ENCODE measurements around the gene TNFRSF14.

Gene TNFRSF14

DNA sequence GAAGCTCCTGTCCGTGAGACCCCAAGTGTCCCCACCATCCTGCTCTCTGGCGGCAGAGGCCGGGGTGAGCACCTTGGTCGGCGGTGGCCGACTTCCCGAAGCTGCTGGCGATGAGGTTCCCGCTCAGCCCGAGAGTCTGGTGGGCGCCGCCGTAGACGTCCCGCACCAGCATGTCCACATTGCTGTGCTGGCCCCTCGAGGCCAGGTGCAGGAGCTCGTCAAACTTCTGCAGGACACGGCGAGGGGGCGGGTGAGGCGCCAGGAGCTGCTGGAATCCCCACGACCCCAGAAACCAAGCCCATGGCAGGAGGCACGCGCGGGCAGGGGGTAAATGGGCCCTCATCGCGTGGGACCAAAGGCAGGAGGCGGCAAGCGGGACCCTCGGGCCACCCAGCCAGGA lies 36.4 kb upstream of the TNFRSF14 start:
- no peaks in the 10 kb centered on the region for H3K27me3 ChIP-seq
- peaks cover 0 to 12% (median 9%) of the 10 kb centered on the region in 4 donors for H3K4me1 ChIP-seq
- H3K36me3 ChIP-seq: peaks cover 62 to 75% (median 63%) of the 10 kb centered on the region in 3 donors
- no peak overlapping the region for H3K27ac ChIP-seq
- DNase-seq: no peak
- intact Hi-C loops (cut with DNase I; ENCODE audit: low total_unique reads): loop anchor here (5.0 kb wide), 1 partner anchor 38 kb away; the partner anchor contains the start of gene TNFRSF14
- TF ChIP-seq CTCF (IDR thresholded peaks at IDR 0.05): no peak
- H3K9me3 ChIP-seq: no peaks in the 10 kb centered on the region
- H3K4me3 ChIP-seq: no peak overlapping the region

DNA sequence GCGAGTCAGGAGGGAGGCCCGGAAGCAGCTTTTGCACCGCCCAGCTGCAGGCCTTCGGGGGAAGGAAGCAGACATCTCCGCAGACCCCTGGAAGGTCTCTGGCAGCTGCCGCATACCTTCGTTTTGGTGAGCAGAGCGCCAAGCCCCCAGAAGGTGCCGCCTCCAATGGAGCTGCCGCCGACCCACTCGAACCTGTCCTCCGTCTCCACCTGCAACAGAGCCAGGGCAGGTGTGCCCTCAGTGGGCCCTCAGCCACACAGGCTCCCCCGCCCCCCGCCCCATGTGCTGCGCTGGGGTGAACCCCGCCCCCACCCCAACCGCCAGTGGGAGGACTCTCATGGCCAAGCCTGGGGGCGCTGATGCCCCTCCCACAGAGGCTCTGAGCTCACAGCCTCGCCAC lies 36.0 kb upstream of the TNFRSF14 start:
- Histone ChIP-seq H3K4me1 (peaks cover 0 to 17% (median 14%) of the 10 kb centered on the region in 4 donors), H3K4me3 (no peak overlapping the region), H3K9me3 (no peaks in the 10 kb centered on the region), H3K27ac (no peak overlapping the region), H3K36me3 (peaks cover 57 to 71% (median 58%) of the 10 kb centered on the region in 3 donors), H3K27me3 (no peaks in the 10 kb centered on the region)
- no peak for DNase-seq
- TF ChIP-seq CTCF (IDR thresholded peaks at IDR 0.05): no peak
- intact Hi-C loops (cut with DNase I; ENCODE audit: low total_unique reads): loop anchor here (5.0 kb wide), 1 partner anchor 37 kb away; the partner anchor contains the start of gene TNFRSF14

- intact Hi-C loops (cut with DNase I; ENCODE audit: low total_unique reads): loop anchor here (5.0 kb wide), 1 partner anchor 36 kb away; the partner anchor contains the start of gene TNFRSF14
- no peak for TF ChIP-seq CTCF (IDR thresholded peaks at IDR 0.05)
- no peaks in the 10 kb centered on the region for H3K27me3 ChIP-seq
- H3K36me3 ChIP-seq: peaks cover 53 to 65% (median 57%) of the 10 kb centered on the region in 3 donors
- DNase-seq: no peak
- H3K9me3 ChIP-seq: no peaks in the 10 kb centered on the region
- peaks cover 0 to 22% (median 18%) of the 10 kb centered on the region in 4 donors for H3K4me1 ChIP-seq
- no peak overlapping the region for H3K4me3 ChIP-seq
- H3K27ac ChIP-seq: no peak overlapping the region
These were observed 35.4 kb upstream of the TNFRSF14 start for GRCh38 chr1:2520806-2521205.

DNA sequence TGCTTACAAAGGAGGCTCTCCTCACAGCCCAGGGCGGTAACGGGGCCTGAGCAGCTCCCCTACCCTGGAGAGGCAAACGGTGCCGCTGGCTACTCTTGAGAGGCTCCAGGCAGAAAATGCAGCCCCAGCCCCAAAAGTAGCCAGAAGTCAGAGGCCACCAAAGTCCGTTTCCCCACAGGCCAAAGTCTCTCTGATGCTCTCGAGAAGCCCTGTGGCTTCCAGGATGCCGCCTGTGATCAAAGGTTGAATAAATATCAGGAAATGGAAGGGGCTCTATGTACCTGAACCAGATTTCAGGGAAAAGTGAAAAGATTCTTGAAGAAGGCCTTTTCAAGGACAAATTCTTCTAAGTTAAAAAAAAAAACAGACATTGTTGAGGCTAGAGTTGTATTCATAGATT lies 33.9 kb upstream of the TNFRSF14 start:
- intact Hi-C loops (cut with DNase I; ENCODE audit: low total_unique reads): loop anchor here (5.0 kb wide), 1 partner anchor 35 kb away; the partner anchor contains the start of gene TNFRSF14
- no peak overlapping the region for H3K4me3 ChIP-seq
- H3K27me3 ChIP-seq: no peaks in the 10 kb centered on the region
- TF ChIP-seq CTCF (IDR thresholded peaks at IDR 0.05): no peak
- no peak overlapping the region for H3K27ac ChIP-seq
- peaks cover 0 to 30% (median 26%) of the 10 kb centered on the region in 4 donors for H3K4me1 ChIP-seq
- no peak for DNase-seq
- peaks cover 43 to 50% (median 44%) of the 10 kb centered on the region in 3 donors for H3K36me3 ChIP-seq
- H3K9me3 ChIP-seq: no peaks in the 10 kb centered on the region

DNA sequence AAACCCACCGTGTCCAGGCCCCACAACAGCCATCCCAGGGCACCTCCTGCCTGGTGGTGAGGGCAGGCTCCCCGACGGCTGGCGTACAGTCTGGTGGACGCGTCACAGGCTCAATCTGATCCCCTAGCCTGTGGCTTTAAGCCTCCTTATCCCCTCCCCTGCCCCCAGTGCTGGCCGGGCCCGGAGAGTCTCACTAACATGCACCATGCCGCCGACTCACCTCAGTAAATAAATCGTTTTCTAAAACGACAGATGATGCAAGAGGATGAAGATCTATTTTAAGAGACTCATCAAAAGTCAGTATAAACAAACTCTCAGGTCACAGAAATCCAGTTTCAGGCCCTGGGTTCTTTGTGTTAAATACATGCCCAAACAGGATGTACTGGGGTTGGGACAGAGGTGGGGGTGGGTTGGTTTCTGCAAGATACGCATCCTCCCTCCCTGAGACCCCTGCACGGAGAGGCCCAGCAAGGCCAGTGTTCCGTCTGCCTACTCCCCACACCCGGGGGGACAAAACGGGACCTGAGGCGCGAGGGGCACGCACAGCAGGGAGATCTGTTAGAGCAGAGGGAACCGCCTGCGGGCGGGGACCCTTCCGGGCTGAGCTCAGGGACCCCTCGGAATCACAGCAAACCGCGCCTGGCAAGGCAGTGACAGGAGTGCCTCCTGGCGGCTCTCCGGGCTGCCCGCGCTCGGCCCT lies 32.8 kb upstream of the TNFRSF14 start:
- no peaks in the 10 kb centered on the region for H3K27me3 ChIP-seq
- no peak for DNase-seq
- no peak for TF ChIP-seq CTCF (IDR thresholded peaks at IDR 0.05)
- no peaks in the 10 kb centered on the region for H3K9me3 ChIP-seq
- intact Hi-C loops (cut with DNase I; ENCODE audit: low total_unique reads): loop anchor here (5.0 kb wide), 1 partner anchor 34 kb away; the partner anchor contains the start of gene TNFRSF14
- H3K27ac ChIP-seq: no peak overlapping the region
- peaks cover 32 to 39% (median 33%) of the 10 kb centered on the region in 3 donors for H3K36me3 ChIP-seq
- H3K4me3 ChIP-seq: no peak overlapping the region
- H3K4me1 ChIP-seq: peaks cover 4 to 41% (median 37%) of the 10 kb centered on the region in 4 donors

All from tibial artery (tissue), 4 donors.